GM21825 (cell line): Measurements from ENCODE around the gene MYLK.
A peak's percentile ranks its signal among the peaks of the same experiment; 100 is the strongest.

Experiments
- ATAC-seq: cut with Tn5 transposase; IDR thresholded peaks from one replicate; pipeline ENCODE4 v1.9.1; 2021; ENCODE audit warnings: mild to moderate bottlenecking, moderate library complexity; ENCODE audit not compliant: unreplicated experiment

The MYLK gene

DNA sequence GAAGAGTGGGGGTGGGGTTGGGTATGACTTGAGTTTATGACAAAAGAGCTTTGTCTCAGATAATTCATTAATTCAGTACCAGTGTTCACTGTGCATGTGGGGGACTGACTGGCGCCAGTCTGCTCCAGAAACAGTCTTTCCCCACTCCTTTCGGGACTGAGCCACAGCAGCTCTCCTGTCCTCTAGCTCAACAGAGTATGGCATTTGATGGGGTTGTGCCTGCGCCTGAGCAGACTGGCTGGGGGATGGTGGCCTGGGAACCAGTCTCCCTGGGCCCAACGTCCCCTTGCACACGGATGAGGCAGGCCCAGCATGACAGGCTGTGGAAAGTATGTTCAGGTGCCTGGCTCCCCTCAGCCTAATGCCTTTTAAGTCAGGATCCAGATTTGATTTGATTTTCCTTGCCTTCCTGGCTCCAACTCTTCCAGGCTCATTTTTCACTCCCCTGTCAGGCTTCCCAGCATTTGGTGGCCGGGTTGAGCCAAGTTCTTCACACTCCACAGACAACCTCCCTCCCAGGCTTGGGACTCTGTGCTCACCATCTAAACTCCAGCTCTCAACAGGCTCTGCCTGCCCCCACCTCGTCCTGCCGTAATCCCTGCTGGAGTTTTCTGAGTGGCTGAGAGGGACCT is 105.0 kb downstream of the MYLK start:
- no peak for ATAC-seq

DNA sequence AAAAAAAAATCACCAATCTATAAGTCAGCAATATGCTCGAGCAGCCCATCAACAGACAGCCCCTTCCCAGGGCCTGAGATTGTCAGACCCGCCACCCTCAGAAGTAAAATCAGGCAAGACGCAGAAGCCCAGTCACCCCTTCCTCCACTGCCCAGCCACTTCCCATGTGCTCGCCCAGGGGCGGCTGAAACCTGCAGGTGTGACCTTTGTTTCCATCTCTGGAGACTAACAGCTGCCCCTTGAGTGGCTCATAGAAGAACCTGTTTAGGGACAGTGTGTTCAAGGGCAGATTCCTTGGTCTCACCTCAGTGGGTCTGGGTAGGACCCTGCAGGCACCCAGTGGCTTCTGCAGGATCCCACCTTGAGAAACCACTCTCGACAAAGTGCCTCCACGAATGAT is 105.6 kb downstream of the MYLK start:
- ATAC-seq, result no peak

DNA sequence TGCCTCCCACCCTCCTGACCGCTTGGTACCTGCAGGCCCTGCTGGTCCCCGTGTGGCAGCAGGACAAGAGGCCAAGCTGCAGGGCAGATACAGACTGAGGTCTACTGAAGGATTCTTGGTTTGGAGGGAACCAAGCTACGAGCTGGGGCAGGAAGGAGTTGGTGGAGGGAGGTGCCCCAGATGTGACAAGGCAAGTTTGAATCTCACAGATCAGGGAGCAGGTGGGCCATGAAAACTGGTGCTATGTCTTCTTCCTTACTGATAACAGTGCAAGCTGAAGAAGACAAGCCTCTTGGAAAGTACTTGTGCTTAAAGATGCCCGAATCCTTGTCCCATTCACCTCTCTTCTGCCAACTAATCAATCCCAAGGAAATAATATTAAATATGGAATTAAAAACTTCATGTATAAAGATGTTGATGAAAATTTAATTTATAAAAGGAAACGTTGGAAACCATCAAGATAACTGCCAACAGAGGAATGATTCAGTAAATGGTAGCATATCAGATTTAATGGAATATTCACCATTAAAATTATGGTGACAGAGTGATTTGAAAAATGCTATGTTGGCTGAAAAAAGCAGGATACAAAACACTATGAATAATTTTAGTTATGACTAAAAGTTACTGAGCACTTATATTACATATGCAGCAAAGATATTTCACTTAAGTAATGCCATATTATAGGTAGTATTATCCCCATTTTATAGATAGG is 107.9 kb downstream of the MYLK start:
- ATAC-seq, result no peak

DNA sequence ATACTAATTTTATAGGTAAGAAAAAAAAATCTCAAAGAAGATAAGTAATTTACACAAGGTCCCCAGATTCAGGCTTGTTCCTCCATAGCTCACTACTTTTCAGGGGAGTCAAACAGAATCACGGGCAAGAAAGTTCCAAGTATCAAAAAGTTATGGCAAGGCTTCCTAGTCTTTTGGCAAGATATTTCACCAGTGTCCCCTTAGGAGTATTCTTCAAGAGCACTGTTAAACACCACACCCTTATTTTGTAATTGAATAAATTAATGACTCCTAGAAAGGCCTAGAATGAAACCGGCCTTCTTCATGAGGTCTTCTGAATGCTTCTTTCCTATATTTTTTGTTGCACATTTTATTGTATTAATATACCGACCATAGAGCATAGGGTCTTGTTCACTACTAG is 109.7 kb downstream of the MYLK start:
- no peak for ATAC-seq

DNA sequence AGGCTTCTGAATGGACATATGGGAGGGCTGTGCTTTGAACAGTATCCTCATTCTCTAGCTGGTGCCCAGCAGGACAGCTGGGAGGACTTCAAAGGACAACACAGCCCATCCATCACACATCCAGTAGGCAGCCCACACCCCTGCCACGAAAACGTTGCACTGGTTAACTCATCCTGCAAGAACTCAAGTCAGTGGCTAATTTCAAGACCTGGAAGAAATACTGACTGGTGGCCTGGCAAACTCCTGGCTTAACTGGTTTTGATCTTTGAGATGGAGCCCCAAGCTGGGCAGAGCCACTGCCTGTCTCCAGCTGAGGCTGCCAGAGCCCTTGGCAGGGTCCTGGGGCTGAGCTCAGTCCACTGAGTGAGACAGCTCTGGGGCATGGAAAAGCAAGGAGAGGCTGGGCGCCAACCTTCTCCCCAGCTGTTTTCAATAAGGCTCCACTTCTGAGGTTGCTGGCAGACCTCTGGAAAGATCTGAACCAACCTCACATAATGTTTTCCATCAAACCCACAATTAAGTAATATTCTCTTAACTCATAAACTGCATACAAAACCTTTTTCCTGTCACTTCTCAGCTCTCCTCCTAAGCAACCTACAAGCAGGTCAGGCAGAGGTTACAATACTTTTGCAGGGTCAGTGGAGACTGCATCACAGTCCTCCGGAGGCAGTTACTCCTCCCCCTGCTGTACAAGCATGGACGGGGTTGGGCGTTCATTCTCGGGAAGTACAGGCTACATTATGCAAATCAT is 110.3 kb downstream of the MYLK start:
- ATAC-seq, result no peak

DNA sequence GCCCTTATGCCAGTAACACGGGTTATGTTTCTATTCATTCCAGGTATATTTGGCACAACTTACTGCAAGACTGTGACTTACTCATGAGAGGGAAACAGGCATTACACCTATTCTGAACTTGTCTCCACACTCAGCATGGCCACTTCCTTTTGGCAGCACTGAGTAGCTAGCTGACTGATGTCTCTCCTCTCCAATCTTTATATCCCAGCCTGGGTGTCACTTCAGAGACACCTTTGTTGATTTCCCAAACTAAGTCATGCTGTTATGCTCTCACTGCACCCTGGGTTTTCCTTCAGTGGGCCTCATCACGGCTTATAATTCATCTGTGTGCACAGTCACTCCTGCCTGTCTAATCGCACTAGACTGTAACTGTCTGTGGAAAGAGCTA is 114.8 kb downstream of the MYLK start:
- no peak for ATAC-seq

DNA sequence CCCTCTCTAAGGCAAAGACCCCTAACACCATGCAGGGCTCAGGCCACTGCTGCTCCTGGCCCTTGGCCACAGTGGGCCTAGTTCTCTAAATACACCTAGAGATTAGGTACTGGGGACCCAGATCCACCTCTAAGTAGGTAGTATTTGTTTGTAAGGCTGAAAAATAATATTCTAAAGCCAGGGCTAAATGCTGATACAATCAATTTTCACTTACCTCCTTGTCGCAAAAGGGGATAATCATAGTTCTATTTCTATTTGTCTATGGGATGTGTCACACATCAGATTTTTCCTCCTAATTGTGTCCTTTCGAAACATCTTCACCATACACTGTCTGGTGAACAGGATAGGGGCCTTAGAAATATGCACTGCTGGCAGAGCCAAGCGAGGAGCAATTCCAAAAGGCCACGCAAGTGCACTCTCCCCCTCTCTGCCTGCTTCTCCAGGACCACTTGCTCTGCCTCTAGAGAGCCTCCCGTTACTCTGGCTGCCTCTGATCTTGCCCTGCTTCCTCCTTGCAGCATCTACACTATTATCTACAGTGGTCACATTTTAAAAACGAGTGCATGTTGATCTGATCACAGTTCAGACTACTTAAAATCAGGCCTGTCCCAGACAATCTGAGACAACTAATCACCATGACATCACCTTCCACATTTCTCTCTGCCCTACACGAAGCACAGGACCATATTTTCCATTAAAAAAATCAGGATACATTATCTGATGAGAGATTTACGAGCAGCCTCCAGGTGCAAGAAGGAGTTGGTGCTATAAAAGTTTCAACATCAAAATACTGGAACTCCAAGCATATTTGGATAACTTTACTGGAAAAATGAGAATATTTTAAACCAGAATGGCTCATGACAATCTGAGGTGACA is 115.4 kb downstream of the MYLK start:
- ATAC-seq, result no peak

DNA sequence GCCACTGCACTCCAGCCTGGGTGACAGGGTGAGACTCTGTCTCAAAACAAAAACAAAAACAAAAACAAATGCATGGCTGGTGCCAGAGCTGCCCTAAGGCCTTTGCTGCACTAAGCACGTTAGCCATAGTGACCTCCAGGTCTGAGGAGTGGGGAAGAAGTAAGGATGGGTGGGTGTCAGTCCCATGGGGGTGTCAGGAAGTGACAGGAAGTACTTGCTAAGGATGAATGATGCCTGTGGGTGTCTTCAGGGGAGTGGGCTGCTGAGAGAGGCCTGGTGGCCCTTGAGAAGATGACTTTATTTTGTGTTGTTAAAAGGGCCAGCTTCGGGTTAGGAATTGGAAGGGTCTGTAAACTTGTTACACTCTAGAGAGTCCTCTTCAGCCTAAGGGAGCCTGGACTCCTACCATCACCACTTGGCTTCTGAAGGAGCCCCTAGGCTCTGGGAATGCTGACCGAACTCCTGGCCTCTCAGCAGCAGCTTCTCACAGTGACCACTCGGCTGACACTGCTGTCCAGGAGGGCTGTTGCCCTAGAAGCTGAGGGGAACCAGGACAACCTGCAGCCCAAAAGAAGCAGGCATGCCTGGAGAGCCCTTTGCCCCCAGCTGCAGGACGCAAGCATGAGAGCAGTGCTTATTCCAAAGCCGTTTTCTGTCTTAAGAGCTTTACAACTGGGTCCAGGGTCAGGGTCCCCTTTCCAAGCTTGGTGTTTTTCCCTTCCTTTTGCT is 116.4 kb downstream of the MYLK start:
- ATAC-seq, result no peak

DNA sequence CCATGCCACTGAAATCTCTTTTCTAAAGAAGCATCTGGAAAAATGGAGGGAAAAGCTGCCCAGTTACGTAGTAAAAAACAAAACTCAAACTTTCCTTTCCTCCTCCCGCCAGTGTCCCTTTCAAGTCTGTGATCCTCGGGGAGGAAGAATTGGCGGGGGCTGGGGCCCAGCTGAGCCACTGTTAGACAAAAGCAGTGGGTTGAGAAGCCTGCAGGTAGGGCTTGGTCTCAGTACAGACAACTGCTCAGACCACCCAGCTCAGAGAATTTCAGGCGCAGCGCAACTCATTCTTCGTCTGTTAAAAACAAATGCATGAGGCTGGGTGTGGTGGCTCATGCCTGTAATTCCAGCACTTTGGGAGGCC is 117.1 kb downstream of the MYLK start:
- no peak for ATAC-seq

DNA sequence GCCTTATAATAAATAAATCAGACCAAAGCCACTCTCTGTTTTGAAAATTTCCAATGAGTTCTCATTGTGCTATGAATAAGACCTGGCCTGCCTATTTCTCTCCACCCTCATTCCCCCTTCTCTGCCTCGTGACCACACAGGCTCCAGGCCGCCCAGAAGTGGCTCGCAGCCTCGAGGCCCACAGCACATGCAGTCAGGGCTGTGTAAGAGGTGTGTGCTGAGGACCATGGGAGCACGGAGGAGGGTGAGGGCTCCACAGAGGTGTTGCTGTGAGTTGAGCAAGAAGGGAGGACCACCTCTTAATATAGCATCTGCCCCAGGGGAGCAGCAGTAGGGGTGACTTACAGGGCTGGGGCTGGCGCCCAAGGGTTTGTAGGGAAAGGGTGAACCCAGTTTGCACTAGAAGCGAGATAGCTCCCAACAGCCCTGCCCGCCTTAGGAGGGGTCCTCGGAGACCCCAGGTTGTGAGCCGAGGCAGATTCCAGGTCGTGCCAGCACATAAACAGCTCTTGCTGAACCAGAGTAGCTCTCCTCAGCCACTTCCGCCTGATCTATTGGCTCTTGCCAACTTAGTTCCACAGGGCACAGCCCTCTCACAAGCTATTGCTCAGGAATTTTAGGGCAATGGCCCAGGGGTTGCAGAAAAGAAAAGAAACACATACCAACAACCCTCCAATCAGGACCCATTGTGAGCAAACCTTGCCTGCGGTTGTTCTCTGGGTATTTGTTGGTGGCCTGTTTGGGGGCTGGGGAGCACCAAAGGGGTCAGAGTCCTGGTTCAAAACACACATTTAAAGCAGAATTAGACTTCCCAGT is 117.7 kb downstream of the MYLK start:
- ATAC-seq, result no peak

DNA sequence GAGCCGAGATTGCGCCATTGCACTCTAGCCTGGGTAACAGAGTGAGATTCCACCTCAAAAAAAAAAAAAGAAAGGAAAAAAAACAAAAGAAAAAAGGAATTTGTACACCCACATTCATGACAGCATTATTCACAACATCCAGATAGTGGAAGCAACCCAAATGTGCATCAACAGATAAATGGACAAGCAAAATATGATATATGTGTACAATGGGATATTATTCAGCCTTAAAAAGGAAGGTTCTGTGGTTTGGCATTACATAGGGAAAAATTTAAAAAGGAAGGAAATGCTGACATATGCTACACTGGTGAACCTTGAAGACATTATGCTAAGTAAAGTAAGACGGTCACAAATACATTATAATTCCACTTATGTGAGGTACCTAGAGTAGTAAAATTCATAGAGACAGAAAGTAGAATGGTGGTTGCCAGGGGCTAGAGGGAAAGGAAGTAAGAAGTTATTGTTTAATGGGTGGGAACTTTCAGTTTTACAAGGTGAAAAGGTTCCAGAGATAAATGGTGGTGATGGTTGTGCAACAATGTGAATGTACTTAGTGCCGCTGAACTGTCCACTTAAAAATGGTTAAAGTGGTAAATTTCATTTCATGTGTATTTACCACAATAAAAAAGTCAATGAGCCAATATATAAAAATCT is 118.5 kb downstream of the MYLK start:
- no peak for ATAC-seq

DNA sequence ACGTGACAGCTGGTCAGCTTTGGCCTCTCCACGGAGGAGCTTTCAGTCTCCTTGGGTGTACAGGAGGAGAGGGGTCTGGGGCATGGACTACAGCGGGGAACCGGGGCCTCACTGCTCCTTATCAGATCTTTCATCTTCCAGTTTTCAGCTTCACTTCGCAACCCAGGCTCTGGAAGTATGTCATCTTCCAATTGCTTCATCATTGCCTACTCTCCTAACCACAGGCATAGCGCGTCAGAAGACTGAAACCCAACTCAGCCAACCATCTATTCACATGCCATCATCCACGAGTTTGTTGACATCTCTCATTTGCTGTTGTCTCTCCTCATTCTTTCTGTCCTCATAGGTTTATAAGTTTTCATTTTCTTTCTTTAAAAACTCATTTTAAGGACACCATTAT is 119.5 kb downstream of the MYLK start:
- no peak for ATAC-seq

DNA sequence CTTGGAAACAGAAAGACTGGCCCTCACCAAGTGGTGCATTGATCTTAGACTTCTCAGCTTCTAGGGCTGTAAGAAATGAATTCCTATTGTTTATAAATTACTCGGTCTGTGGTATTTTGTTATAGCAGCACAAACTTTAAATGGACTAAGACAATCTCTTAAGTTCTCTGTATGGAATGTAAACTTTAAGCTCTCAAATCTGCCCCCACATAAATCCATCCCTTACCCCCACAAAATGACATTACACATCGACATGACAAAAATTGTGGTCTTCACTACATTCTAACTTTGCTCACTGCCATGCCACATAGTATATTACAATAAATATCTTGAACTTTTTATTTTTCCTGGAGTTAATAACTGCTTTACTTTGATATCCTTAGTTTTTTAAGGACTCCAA is 121.3 kb downstream of the MYLK start:
- ATAC-seq, result no peak

DNA sequence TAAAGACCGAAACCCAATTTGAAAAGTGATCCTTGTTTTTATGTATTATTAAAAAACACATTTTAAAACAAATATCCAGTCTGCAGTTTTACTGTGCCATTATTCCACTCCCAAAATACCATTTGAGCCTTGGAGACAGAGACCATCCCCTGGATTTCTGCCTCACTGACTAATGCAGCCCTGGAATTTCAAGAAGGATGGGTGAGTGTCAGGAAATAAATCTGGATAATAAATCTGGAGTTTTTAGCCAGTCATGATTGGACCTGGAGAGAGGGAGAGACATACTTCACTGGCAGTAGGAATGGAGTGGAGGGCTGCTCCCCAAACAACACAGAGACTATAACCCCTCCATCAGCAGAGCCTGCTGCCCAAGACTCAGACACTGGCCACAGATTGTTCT is 123.3 kb downstream of the MYLK start:
- no peak for ATAC-seq

DNA sequence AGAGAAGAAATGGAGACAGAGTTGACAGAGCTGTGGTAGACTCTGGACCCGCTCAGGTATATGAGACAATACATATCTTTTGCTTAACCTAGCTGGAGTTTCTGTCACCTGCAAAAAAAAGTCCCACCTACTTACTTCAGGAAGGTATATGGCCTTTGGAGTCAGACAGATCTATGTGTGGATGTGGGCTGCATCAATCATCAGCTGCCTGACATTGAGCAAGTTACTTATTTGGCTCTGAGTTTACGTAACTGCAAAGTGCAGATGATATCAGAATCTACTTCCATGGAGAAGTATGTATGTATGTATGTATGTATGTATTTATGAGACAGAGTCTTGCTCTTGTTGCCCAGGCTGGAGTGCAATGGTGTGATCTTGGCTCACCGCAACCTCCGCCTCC is 124.3 kb downstream of the MYLK start:
- no peak for ATAC-seq

DNA sequence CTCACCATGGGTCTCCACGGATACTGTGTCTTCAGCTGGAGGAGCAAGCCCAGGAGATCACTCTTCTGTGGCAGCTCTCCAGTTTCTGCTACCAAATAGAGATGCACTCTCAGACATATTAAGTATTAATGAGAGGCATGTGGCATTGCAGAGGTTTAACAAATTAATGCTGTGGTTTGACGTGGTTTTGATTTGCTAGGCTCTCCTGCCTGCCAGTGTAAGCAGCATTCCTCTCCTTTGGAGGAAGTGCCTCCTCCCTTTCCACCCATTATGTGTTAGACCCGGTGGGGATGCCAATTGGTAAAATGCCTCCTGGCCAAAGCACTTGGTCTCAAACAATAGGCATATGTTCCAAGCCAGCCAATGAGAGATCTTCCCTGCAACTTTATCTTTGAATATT is 124.8 kb downstream of the MYLK start:
- no peak for ATAC-seq

DNA sequence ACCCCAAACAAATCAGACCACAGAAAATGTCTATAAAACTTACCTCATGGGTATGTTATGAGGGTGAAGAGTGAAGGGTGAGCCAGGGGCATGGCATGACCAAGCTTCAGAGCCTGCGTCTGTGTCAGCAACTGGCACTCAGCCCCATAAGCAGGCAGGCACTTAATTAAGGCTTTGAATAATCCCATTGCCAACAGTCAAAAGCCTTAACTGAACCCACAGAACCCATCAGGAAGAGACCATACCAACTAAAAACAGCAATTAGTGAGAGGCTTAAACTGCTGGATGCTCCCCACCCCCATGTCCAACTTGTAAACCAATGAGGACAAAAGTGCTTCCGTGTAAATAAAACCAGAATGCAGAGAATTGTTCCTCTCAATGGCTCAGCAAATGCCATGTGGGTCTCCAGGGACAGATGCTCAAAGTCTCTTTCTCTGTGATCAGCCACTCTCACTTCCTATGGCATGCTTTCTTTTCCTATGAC is 126.0 kb downstream of the MYLK start:
- no peak for ATAC-seq

DNA sequence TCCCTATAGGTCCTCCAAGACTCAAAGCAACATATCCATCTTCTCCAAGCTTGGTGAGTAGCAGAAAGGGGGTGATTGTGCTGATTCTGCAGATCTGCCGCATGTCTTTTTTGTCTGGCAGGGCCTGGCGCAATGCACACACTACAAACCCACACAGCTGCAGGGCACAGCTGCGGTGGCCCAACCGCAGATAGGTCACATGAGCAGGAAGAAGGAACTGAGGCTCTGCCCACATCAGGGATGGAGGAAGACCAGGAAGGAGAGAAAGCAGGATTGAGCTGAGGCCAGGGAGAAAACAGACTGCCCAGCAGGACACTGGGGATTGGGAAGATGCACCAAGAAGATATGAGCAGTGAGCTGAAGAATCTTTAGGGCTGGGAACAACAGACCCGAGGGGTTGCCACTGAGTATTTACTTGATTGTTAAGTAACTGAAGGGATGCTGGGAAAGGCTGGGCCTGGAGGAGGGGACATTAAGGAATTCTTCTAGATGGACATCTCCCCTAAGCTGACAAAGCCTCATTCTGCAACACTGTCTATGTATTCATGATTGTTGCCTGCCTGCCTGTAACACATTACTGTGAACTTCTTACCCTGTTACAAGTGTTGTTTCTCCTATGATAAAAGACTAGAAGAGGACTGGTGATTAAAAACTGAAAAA is 126.7 kb downstream of the MYLK start:
- peak; percentile 51 for ATAC-seq

DNA sequence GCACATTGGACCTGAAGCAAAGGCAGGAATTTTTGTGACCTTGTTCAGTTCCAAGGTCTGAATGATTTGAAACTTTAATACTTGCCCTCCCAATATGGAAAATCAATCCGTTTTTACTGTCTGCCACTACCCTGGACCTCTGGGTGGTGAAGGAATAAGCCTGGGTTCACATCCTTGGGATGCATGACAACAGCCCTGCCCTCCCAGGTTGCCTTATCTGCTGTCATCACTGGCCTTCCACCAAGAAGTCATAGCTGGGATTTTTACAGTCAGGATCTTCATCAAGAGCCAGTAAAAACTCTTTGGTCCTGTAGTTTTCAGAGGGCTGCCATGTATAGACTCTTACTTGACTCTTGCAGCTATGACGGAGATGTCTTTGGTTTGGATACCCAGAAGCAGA is 128.6 kb downstream of the MYLK start:
- ATAC-seq, result no peak
